ENCODE measurements around the gene CASP3.

The CASP3 gene

GRCh38 chr4:184649026-184649970, at the start of gene CASP3, which contains the start of gene PRIMPOL:
TSS of gene CASP3 (minus strand) at chr4:184649447. CDS start at chr4:184638453, 10,994 bp downstream.
TSS of gene PRIMPOL (plus strand) at chr4:184649738. CDS start at chr4:184657141, 7,403 bp downstream.
- H3K4me3 ChIP-seq (replicated peaks; ENCODE audit: low read depth, low read length) = peak within 1 kb of the TSS; percentile 72
- TF ChIP-seq CTCF (IDR thresholded peaks at IDR 0.05; ENCODE audit: low read length, missing control alignments) = peak; percentile 14
- DNase-seq (ENCODE audit: low read depth) = peak; percentile 95

- TF ChIP-seq CTCF (IDR thresholded peaks at IDR 0.05; ENCODE audit: low read length, missing control alignments) = no peak
- no peak overlapping the region for H3K4me3 ChIP-seq (replicated peaks; ENCODE audit: low read depth, low read length)
- no peak for DNase-seq (ENCODE audit: low read depth)
Measured at GRCh38 chr4:184697956-184698355, 48.7 kb upstream of the CASP3 start.

GRCh38 chr4:184695178-184695896, 46.1 kb upstream of the CASP3 start:
- H3K4me3 ChIP-seq (replicated peaks; ENCODE audit: low read depth, low read length) = no peak overlapping the region
- no peak for TF ChIP-seq CTCF (IDR thresholded peaks at IDR 0.05; ENCODE audit: low read length, missing control alignments)
- peak; percentile 14 for DNase-seq (ENCODE audit: low read depth)

GRCh38 chr4:184694412-184694956, 45.2 kb upstream of the CASP3 start:
- TF ChIP-seq CTCF (IDR thresholded peaks at IDR 0.05; ENCODE audit: low read length, missing control alignments) = no peak
- no peak for DNase-seq (ENCODE audit: low read depth)
- H3K4me3 ChIP-seq (replicated peaks; ENCODE audit: low read depth, low read length) = no peak overlapping the region

GRCh38 chr4:184693056-184693455, 43.8 kb upstream of the CASP3 start:
- TF ChIP-seq CTCF (IDR thresholded peaks at IDR 0.05; ENCODE audit: low read length, missing control alignments) = no peak
- no peak overlapping the region for H3K4me3 ChIP-seq (replicated peaks; ENCODE audit: low read depth, low read length)
- DNase-seq (ENCODE audit: low read depth) = peak; percentile 54

GRCh38 chr4:184689681-184690080, 40.4 kb upstream of the CASP3 start:
- DNase-seq (ENCODE audit: low read depth) = no peak
- no peak overlapping the region for H3K4me3 ChIP-seq (replicated peaks; ENCODE audit: low read depth, low read length)
- TF ChIP-seq CTCF (IDR thresholded peaks at IDR 0.05; ENCODE audit: low read length, missing control alignments) = no peak
